GM21515 (cell line): Measurements from ENCODE around the gene KCNK5.

Experiments
- ATAC-seq: cut with Tn5 transposase; IDR thresholded peaks from one replicate; pipeline ENCODE4 v1.9.1; 2021; ENCODE audit not compliant: unreplicated experiment

The KCNK5 gene

DNA sequence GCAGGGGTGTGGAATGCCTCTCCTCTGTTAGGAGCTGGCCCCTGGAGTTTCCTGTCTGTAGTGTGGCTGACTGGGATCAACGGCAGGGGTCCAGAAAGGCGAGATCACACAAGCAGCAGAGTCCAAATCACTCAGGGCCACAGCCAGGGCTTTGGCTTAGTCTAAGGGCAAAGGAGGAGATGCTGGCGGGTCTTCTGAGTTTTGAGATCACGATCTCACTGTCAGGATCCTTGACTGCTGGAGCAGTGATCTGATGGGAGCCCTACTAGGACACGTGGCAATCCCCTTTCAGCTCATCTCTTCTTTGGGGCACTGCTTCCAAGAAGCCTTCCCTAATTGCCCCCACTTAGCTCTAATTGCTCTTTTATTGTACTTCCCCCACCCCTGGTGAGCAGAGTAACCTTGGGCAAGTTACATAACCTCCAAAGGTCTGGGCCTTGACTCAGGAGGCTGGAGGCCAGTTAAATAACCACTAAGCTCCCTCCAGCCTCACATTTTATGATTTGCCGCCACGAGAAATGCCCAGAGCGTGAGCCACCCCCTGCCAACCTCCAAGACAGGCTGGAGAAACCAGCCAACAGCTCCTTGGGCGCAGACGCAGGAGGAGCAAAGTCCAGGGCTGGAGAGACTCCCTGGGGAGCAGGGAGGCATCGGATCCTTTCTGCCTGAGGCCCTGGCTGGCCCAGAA lies 12.0 kb downstream of the KCNK5 start:
- ATAC-seq: no peak

DNA sequence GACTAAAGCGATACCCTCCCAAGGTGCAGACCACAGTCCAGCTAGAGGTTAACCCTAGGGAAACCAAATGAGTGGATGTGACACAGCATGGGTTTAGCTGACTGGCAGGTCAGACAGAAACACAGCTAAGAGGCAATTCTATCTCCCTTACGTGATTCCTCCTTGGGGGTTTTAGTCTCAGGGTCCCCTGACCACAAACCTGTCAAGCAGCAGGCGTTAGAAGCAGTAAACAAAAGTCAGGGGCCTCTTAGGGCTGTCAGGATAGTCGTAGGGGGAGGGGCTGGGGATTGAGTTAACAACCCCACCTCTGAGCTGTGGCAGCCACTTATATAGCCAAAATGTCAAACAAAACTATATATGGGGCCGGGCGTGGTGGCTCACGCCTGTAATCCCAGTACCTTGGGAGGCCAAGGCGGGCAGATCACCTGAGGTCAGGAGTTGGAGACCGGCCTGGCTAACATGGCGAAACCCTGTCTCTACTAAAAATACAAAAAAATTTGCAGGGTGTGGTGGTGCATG lies 13.6 kb downstream of the KCNK5 start:
- ATAC-seq: no peak

DNA sequence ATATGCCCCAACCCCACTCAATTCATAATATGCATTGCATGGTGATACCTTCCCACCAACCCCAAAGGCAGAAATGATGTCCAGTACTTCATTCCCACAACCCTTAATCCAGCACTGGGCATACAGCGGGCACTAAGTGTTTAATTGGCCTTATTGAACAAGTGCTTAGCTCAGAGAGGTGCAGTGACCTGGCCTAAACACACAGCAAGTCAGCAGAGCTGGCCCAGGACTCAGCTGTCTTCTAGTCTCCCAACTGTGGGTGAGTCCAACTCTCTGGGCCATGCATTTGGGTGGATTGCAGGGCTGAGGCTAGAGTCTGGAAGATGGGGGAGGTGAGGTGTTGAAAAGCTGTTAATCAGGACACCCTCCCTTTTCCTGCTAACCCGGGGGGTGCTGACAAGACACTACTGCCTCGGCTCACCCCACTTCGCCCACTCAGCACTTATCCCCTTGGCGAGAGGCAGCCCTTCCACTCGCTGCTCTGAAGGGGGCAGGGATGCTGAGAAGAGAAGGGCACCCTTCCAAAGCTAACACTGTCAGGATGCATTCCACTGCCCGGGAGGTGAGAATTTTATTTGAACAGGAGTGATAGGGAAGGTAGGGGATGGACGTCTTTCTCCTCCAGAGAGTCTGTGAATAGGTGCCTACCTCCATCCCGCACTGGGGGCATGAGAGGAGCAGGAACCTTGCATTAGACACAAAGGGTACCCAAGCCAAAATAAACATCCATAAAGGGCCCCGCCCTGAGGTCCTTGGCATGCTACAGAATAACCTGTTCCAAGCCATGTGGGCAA lies 14.2 kb downstream of the KCNK5 start:
- ATAC-seq: no peak

DNA sequence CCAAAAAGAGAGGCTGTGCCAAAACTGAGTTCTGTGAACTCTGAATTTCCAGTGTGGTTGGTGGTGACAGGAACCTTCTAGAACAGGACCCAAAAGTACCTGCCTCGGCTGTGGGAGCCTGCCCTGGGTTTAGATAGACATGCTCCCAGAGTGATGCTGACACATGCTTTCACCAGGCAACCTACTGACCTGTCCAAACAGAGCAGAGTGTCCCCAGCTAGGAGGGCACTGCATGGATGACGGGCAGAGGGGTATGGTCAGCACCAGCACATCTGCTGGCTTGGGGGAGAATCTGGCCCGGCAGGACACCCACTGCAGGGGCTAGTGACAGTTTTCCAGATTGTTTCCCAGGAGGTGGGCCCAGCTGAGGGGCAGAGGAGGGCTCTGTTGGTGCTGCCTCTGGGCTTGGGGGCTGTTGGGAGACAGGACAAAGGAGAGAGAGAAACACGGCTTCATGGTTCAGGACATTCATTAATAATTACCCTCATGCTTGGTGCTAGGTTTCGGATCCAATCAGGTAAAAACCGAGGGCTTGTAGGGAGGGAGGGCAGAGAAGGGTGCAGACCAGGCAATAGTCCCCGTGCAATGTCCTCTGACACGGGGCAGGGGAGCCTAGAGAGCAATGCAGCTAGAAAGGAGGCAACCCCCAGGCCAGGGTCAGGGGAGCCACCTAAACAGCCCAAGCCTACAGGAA lies 15.0 kb downstream of the KCNK5 start:
- ATAC-seq: no peak

DNA sequence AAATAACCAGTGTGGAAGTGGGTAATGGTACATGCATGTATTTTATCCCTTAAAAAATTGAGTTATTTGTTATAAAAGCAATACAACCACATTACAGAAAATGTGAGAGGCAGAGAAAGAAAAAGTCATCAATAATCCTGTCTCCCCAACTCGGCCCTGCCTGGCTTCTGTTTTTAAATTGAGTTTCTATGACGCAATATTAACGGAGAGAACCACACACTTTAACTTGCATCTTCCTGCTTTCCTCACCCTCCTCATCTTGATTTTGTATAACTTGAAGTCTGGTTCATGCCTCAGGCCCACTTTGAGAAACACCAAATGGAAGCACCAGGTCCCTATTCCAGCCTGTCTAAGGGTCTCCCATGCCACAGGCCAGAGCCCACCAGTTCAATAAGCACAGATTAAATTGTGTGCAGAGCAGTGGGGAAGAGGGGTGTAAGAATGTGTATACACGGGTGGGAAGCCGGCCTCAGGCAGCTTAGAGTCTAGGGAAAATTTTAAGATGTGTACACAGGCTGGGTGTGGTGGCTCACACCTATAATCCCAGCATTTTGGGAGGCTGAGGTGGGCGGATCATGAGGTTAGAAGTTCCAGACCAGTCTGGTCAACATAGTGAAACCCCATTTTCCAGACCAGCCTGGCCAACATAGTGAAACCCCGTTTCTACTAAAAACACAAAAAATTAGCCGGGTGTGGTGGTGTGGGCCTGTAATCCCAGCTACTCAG lies 15.9 kb downstream of the KCNK5 start:
- ATAC-seq: no peak

DNA sequence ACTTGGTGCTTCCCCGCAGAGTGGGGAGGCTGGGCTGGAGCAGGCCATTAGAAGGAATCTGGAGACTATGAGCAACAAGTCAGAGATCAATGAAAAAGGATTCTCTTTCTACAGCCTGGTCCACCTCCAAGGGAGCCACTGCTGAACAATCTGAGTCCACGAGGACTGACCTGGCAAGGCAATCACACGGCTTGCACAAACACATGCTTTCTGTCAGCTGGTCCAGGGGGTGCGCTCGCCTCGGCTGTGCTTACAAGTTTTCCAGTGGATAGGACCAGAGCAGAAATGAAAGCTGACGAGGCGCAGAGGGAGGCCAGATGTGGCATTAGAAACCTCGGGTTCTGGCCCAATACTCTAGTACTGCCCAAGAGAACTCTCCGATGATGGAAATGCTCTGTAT lies 18.1 kb downstream of the KCNK5 start:
- ATAC-seq: no peak

DNA sequence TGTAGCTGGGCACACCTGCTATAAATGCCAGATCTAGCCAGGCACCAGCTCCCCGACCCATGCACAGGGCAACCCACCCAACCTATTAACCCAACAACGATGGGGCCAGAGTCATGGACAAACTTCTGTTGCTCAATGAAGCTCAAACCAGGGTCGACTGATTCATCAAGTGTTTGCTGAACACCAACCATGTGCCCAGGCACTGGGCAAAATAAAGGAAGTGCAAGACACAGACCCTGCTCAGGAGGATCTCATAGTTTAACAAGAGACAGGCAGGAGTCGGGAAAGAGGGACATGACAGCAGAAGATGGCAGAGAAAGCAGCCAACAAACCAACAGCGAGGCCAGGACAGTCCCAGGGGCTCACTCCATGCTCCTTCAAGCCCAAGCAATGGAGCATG lies 18.8 kb downstream of the KCNK5 start:
- no peak for ATAC-seq

DNA sequence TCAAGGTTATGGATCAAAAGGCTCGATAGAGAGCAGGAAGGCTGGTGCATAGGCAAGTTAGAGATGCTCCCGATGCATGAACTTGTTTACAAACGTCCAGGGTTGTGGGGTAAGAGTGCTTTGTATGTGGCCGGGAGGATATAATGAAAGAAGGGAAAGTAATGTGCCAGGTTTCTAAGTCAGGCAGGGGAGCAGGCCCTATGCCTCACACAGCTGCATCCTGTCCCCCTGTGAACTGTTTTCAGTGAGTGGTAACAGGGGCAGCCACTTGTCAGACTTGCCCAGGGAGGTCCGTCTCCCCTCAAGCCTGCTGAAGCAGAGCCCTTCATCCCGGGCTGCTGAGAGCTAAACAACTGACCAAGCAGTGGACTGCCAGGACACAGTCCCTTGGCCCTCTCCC lies 19.4 kb downstream of the KCNK5 start:
- ATAC-seq: no peak

DNA sequence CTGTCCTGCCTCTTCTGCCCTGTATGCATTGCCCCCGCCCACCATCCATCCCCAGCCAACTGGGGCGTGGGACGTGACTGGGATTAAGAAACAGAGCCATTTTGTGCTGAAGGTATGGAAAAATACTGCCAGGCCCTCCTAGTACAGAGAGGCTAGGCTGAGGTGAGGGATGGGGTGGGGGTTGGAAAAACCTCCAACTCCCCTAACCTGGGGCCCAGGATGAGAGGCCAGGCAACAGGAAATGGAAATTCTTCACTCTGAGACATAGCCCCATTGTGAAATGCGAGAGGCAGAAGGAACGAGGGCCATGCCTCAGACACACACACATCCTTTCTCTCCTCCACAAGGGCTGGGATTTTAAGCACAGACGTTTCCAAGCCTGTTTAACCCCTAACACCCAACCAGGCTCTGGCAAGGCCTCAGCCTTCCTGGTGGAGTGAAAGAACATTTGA lies 19.9 kb downstream of the KCNK5 start:
- ATAC-seq: no peak

DNA sequence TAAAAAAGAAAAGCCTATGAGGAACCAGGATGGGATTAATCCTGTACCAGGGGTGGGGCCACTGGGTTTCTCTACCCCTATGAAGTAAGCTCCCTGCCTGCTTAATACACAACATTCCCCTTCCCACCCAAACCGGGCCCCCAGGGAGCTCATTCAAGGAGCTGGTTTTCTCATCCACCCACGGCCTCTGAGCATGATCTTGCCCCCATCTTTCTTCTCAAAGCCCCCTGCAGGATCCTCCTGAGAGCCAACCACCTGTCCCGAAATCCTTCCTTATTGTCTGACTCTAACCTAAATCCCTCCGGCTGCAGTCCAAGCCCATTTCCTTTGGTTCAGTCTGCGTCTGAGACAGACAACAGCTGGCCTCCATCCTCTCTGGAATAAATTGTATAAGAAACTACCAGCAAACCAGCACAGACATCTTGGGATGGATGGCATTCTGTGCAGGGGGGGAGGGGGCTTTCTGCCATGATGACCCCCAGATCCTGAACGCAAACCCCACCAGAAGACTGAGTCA lies 21.0 kb downstream of the KCNK5 start:
- ATAC-seq: no peak

DNA sequence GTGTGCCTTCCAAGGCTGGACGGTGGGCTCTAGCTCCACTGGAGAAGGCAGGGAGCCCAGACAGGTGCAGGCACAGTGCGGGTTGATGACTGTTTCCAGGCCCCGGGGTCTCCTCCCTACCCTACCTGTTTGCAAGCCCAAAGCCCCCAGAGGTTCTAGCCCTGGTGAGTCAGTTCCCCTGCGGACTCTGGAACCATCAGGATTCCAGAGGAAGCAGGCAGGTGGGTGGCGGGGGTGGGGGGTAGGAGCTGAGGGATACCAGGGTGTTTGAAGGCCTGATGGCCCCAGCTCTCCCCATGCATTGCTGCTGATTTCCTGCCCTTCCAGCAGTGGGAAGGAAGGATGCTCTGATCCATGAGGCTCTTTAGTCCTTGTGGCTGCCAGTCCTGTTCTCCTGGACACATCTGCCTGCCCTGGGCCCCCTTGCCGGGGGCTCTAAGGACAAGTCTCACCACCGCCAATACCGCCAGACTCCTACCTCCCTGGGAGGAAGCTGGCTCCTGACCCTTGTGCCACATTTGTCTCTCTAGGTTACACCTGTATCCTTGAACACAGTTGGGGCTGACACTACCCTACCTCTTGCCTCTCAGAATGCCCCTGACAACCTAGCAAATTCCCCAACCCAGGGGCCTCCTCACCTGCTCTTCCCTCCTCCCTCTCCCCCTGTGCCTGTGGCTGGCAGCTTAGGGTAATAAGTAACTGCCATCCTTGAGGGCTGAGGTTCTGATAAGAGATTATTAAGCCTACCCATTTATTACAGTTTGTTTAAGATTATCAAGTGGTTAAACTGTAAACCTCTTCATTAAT lies 21.7 kb downstream of the KCNK5 start:
- no peak for ATAC-seq

DNA sequence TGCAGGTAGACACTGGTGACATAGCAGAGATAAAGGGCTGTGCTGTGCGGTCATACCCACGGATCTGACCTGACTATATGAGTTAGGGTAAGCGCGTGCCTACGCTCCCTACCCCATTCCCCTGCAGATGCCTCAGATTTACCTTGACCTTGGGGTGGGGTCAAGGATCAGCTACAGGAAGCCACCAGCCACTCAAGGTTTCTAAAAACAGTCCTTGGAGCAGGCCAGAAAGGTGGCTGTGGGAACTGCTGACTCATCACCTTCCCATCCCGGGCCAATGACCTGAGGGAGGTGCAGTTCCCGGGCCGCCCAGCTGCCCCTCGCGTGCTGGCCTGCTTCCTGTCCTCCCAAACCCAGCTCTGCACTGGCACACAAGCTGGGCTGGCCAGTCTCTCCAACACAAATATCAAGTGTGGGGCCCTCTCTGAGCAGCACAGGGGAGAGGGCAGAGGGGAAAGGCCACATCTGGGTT lies 23.0 kb downstream of the KCNK5 start:
- ATAC-seq: no peak

DNA sequence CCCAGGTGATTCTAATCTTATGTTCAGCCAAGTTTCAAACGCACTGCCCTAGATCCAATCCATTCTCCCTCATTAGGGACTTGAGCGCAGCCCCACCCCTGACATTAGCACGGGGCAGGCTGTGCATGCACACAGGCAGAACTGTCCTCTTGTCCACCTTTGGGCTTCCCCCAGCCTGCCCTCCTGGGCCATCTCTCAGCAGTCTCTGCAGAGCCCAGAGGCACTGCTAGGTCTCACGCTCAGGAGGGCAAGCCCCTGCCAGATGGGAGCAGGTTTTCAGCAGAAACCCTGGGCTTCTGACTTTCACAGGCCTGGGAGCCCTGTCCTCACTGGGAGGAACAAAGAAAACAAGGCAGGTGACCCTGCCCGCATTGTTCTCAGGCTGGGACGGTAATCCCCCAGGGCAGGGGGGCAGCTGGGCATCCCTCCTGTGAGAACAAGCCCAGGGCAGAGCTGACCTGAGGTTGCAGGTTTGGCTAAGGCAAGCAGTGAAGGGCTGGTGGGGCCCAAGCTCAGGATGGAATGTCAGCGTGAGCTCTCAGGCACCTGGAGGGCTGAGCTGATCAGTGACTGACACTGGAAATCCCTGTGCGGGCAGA lies 24.5 kb downstream of the KCNK5 start:
- no peak for ATAC-seq

DNA sequence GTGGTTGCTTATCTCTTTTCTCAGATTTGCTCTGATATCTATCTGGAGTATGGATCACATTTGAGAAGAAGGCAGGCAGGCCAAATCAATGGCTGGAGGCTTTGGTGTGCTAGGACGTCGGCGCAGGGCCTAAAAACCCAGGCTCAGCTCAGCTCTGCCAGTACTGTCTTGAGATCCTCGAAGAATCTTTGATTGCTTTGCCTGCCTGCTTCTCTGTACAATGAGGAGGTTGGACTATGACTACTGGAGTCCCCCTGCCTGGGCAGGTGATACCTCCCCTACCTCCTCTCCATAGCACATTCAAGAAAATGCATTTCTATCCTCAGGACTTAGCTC lies 25.1 kb downstream of the KCNK5 start:
- ATAC-seq: no peak

DNA sequence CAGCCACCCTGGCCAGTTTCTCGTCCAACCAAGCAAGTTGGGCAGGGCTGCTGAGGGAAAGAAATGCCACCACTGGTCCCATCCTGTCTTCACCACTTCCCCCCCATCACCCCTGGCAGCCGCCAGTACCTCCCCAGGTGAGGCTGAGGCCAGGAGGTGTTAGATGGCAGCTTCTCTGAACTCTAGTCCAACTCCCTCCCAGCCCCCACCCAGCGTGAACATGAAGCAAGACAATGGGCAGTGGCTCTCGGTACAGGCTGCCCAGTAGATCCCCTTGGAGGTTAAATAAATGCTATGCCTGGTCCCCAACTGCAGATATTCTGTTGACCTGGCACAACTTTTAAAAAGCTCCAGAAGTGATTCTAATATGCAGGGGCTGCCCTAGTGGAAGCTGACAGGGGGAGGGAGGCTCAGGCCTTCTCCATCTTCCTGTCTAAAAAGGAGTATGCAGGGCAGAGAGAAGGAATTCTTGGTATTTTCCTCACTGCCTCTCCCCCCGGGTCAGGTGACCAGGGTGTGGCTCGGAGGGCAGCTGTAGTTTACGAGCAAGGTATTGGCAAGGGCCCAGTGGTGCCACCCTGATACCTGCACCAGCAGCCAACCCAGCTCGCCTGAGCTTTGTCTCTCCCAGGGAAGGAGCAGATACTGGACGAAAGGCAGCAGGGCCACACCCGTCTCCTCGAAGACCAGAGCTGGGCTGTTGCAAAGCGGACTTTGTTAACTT lies 25.7 kb downstream of the KCNK5 start:
- no peak for ATAC-seq

DNA sequence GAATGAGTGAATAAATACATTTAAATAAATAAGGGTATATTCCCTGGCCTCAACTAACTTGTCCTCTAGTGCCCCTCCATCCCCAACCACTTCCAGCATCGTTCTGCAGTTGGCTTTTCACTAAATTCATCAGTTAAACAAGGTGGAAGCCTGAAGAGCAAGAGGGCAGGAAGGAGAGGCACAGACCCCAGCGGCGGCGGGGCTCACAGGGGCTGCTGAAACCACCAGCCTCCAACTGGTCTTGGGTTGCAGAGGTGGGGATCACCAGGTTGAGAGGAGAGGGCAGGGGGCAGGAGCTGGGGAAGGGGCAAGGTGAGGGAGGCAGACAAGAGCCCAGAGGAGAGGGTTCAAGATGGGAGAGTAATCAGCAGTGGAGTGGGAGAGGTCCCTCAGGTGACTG lies 27.1 kb downstream of the KCNK5 start:
- ATAC-seq: no peak

DNA sequence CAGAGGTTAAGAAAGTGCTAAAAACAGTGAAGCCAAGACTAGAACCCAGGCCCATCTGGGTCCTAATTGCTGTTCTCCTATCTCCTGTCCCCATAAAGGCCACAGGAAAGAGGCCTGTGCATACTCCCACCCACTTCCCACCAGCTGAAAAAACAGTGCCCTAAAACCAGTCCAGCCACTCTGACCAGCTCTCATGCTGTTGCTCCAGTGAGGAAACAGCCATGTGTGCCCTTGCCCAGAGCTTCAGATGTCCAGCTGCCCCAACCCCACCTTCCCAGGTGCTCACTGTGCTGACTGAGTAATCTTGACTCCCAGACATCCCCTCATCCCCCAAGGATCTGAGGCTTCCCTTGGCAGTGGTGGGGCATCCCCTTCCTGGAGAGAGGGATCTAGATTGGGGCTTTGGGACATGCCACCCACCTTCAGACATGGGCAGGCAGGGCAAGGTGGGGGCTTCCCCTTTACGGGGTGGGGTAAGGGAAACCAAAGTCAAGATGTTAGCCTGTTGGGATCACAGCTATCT lies 28.7 kb downstream of the KCNK5 start:
- no peak for ATAC-seq

DNA sequence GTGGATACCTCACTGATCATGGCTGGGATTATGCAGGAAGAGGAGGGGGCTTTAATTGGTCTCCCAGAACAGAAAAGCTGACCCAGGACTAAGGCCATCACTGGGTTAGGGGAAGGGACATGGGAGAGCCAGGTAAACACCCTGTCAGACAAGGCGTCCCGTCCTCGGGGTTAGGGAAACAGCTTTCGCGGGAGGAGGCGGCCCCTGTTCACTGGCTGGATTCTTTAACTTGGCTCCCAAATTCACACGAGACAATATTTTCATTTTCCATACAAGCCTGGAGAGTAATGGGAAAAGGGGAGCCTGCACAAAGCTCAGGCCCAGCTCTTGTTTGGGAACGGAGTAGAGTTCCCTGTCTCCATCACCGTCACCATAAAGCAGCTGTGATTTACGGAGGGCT lies 29.3 kb downstream of the KCNK5 start:
- ATAC-seq: no peak
